ENCODE data around the gene SUSD1.

DNA sequence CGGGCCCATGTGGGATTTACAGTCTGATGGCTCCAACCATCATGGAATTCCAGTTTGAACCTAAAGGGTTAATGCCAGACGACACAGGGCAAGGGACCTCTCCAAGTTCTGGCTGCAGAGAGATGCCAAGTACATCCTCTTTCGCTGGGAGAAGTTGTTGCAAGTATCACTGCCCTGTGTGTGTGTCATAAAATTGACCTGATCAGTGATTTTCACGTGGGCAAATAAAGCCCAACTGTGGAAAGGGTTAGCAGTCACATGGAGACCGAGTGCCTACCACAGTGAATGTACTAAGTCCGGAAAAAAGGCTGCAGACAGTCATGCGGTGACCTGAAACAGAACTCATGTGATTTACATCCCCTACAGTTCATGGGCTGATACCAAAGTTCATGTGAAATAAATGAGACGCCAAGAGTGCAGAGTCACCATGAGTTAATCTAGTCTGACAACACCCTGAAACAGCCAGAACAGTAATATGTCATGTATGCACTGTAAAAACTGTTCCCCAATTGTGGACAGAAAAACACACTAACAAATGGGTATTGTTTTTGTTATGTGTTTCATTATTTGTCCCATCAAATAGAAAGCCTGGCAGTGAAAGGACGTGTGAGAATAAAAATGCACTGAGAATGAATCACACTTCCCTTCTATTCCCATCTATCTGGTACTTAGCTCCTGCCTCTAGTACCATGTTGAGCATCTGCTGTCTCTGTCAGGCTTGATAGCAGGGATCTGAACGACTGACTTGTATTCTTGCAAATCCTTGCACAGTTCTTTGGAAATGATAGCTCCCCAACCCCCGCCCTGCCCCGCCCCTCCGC, 115.7 kb downstream of the SUSD1 start:
- TF ChIP-seq, protein P1, sequence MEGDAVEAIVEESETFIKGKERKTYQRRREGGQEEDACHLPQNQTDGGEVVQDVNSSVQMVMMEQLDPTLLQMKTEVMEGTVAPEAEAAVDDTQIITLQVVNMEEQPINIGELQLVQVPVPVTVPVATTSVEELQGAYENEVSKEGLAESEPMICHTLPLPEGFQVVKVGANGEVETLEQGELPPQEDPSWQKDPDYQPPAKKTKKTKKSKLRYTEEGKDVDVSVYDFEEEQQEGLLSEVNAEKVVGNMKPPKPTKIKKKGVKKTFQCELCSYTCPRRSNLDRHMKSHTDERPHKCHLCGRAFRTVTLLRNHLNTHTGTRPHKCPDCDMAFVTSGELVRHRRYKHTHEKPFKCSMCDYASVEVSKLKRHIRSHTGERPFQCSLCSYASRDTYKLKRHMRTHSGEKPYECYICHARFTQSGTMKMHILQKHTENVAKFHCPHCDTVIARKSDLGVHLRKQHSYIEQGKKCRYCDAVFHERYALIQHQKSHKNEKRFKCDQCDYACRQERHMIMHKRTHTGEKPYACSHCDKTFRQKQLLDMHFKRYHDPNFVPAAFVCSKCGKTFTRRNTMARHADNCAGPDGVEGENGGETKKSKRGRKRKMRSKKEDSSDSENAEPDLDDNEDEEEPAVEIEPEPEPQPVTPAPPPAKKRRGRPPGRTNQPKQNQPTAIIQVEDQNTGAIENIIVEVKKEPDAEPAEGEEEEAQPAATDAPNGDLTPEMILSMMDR (IDR thresholded peaks at IDR 0.05) = no peak
- TF ChIP-seq POLR2AphosphoS5 (IDR thresholded peaks at IDR 0.05; ENCODE audit: low read depth, low read length) = no peak
- TF ChIP-seq, protein P2, sequence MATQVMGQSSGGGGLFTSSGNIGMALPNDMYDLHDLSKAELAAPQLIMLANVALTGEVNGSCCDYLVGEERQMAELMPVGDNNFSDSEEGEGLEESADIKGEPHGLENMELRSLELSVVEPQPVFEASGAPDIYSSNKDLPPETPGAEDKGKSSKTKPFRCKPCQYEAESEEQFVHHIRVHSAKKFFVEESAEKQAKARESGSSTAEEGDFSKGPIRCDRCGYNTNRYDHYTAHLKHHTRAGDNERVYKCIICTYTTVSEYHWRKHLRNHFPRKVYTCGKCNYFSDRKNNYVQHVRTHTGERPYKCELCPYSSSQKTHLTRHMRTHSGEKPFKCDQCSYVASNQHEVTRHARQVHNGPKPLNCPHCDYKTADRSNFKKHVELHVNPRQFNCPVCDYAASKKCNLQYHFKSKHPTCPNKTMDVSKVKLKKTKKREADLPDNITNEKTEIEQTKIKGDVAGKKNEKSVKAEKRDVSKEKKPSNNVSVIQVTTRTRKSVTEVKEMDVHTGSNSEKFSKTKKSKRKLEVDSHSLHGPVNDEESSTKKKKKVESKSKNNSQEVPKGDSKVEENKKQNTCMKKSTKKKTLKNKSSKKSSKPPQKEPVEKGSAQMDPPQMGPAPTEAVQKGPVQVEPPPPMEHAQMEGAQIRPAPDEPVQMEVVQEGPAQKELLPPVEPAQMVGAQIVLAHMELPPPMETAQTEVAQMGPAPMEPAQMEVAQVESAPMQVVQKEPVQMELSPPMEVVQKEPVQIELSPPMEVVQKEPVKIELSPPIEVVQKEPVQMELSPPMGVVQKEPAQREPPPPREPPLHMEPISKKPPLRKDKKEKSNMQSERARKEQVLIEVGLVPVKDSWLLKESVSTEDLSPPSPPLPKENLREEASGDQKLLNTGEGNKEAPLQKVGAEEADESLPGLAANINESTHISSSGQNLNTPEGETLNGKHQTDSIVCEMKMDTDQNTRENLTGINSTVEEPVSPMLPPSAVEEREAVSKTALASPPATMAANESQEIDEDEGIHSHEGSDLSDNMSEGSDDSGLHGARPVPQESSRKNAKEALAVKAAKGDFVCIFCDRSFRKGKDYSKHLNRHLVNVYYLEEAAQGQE (IDR thresholded peaks at IDR 0.05; ENCODE audit: insufficient read depth in 1 of 2, low read depth in 2 of 2, low read length in 1 of 2) = no peak
- no peak for TF ChIP-seq TCF7L2 (IDR thresholded peaks at IDR 0.05; ENCODE audit: low read depth, low read length)
